HG03439 (cell line): Measurements from ENCODE around the gene ZBTB8OS.
"Not testable (repeated sequence)": the region's sequence is repeated elsewhere in the genome, so short reads cannot be mapped to it uniquely, and the experiment has no call there.

Source experiments
- ATAC-seq: cut with Tn5 transposase; IDR thresholded peaks from one replicate; pipeline ENCODE4 v1.9.1; 2021; ENCODE audit warnings: mild to moderate bottlenecking, moderate library complexity; ENCODE audit not compliant: unreplicated experiment

ZBTB8OS gene

GRCh38 chr1:32650248-32650751 is at the start of gene ZBTB8OS:
TSS of gene ZBTB8OS (minus strand) at chr1:32650550. CDS start at chr1:32650529, 21 bp downstream.
- ATAC-seq, result peak; percentile 75

GRCh38 chr1:32696996-32697395 is 46.6 kb upstream of the ZBTB8OS start:
- ATAC-seq, result not testable (repeated sequence)

- no peak for ATAC-seq
Observed at GRCh38 chr1:32696041-32696440, 45.7 kb upstream of the ZBTB8OS start.

- ATAC-seq, result no peak
Observed at GRCh38 chr1:32695098-32695904, 45.0 kb upstream of the ZBTB8OS start.

GRCh38 chr1:32693455-32694174 is 43.3 kb upstream of the ZBTB8OS start:
- no peak for ATAC-seq

GRCh38 chr1:32686387-32686786 is 36.0 kb upstream of the ZBTB8OS start:
- ATAC-seq, result no peak

- ATAC-seq, result no peak
Observed at GRCh38 chr1:32685498-32685897, 35.1 kb upstream of the ZBTB8OS start.

- ATAC-seq, result no peak
Observed at GRCh38 chr1:32684167-32684811, 33.9 kb upstream of the ZBTB8OS start.

GRCh38 chr1:32683397-32683796 is 33.0 kb upstream of the ZBTB8OS start:
- ATAC-seq, result no peak

- no peak for ATAC-seq
Observed at GRCh38 chr1:32681999-32682398, 31.6 kb upstream of the ZBTB8OS start.

- no peak for ATAC-seq
Observed at GRCh38 chr1:32681509-32681908, 31.2 kb upstream of the ZBTB8OS start.

- no peak for ATAC-seq
Observed at GRCh38 chr1:32680642-32681041, 30.3 kb upstream of the ZBTB8OS start.

GRCh38 chr1:32679993-32680392 is 29.6 kb upstream of the ZBTB8OS start:
- not testable (repeated sequence) for ATAC-seq

GRCh38 chr1:32676945-32677344 is 26.6 kb upstream of the ZBTB8OS start:
- no peak for ATAC-seq

- ATAC-seq, result not testable (repeated sequence)
Observed at GRCh38 chr1:32668716-32669115, 18.4 kb upstream of the ZBTB8OS start.

- no peak for ATAC-seq
Observed at GRCh38 chr1:32666901-32667566, 16.7 kb upstream of the ZBTB8OS start.

GRCh38 chr1:32665915-32666314 is 15.6 kb upstream of the ZBTB8OS start:
- no peak for ATAC-seq

- ATAC-seq, result no peak
Observed at GRCh38 chr1:32659581-32659980, 9.2 kb upstream of the ZBTB8OS start.

- no peak for ATAC-seq
Observed at GRCh38 chr1:32652244-32652962, 2.1 kb upstream of the ZBTB8OS start.

- ATAC-seq, result no peak
Observed at GRCh38 chr1:32651461-32652073, 1.2 kb upstream of the ZBTB8OS start.
